A549 (cell line): ENCODE data around the gene OMP.

Experiments used
- CHD4 ChIP-seq: fragments of 200-600 bp; sonication (generic); IDR thresholded peaks from 2 replicates; pipeline ENCODE4 v1.6.1; 2016; ENCODE audit warnings: antibody characterized with exemption, mild to moderate bottlenecking, borderline replicate concordance
- FOXS1 ChIP-seq: fragments of 250-450 bp; sonication (Bioruptor Pico); IDR thresholded peaks from 2 replicates; pipeline ENCODE4 v1.5.0; 2020; ENCODE audit warnings: mild to moderate bottlenecking, moderate library complexity
- JUNB ChIP-seq: fragments of >200 bp; sonication (Bioruptor Twin); formaldehyde crosslinking; IDR thresholded peaks from 2 replicates; pipeline ENCODE4 v1.6.1; 2016
- MYC ChIP-seq: IDR thresholded peaks from 2 replicates; pipeline ENCODE4 v1.6.1; 2012; ENCODE audit warnings: mild to moderate bottlenecking, inconsistent platforms, low read length, improper control_type of control experiment, borderline replicate concordance
- POLR2A ChIP-seq: IDR thresholded peaks from 2 replicates; pipeline ENCODE4 v1.6.1; 2012; ENCODE audit warnings: mild to moderate bottlenecking, low read length
- RCOR1 ChIP-seq: fragments of 150-350 bp; IDR thresholded peaks from 2 replicates; pipeline ENCODE4 v1.6.1; 2014; ENCODE audit warnings: antibody characterized with exemption, low read length, low read depth
- TF ChIP-seq, protein P1 (sequence below): fragments of 200-600 bp; sonication (generic); IDR thresholded peaks from 2 replicates; pipeline ENCODE4 v1.6.1; 2016; ENCODE audit warnings: antibody characterized with exemption, mild to moderate bottlenecking, moderate library complexity
- TF ChIP-seq, protein P2 (sequence below): fragments of >200 bp; sonication (Bioruptor Twin); formaldehyde crosslinking; IDR thresholded peaks from 3 replicates; pipeline ENCODE4 v1.5.1; 2016
- TF ChIP-seq, protein P3 (sequence below): IDR thresholded peaks from 2 replicates; pipeline ENCODE4 v1.6.1; 2012; ENCODE audit warnings: low read depth, borderline replicate concordance

DNA sequence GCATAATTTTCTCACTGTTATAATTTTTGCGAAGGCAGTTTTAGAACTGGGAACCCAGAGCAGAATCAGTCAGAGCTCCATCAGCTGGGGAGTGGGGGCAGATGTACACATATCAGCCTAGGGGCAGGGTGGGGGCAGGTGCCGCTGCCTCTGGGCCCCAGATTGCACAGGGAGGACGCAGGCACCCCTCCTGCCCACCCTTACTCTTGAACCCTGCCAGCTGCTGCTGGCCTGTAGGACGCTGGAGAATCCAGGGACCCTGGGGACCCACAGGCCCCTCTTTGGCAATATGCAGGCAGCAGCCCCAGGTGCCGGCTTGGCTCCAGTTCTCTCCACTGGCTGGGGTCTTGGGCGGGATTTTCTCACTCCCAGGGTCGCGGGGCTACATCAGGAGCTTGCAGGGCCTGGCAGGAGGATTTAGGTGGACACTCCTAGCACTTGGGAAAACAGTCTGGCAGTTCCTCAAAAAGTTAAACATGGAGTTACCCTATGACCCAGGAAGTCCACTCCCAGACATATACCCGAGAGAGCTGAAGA lies 44.6 kb upstream of the OMP start:
- TF ChIP-seq, protein P1, sequence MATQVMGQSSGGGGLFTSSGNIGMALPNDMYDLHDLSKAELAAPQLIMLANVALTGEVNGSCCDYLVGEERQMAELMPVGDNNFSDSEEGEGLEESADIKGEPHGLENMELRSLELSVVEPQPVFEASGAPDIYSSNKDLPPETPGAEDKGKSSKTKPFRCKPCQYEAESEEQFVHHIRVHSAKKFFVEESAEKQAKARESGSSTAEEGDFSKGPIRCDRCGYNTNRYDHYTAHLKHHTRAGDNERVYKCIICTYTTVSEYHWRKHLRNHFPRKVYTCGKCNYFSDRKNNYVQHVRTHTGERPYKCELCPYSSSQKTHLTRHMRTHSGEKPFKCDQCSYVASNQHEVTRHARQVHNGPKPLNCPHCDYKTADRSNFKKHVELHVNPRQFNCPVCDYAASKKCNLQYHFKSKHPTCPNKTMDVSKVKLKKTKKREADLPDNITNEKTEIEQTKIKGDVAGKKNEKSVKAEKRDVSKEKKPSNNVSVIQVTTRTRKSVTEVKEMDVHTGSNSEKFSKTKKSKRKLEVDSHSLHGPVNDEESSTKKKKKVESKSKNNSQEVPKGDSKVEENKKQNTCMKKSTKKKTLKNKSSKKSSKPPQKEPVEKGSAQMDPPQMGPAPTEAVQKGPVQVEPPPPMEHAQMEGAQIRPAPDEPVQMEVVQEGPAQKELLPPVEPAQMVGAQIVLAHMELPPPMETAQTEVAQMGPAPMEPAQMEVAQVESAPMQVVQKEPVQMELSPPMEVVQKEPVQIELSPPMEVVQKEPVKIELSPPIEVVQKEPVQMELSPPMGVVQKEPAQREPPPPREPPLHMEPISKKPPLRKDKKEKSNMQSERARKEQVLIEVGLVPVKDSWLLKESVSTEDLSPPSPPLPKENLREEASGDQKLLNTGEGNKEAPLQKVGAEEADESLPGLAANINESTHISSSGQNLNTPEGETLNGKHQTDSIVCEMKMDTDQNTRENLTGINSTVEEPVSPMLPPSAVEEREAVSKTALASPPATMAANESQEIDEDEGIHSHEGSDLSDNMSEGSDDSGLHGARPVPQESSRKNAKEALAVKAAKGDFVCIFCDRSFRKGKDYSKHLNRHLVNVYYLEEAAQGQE: no peak
- TF ChIP-seq, protein P2, sequence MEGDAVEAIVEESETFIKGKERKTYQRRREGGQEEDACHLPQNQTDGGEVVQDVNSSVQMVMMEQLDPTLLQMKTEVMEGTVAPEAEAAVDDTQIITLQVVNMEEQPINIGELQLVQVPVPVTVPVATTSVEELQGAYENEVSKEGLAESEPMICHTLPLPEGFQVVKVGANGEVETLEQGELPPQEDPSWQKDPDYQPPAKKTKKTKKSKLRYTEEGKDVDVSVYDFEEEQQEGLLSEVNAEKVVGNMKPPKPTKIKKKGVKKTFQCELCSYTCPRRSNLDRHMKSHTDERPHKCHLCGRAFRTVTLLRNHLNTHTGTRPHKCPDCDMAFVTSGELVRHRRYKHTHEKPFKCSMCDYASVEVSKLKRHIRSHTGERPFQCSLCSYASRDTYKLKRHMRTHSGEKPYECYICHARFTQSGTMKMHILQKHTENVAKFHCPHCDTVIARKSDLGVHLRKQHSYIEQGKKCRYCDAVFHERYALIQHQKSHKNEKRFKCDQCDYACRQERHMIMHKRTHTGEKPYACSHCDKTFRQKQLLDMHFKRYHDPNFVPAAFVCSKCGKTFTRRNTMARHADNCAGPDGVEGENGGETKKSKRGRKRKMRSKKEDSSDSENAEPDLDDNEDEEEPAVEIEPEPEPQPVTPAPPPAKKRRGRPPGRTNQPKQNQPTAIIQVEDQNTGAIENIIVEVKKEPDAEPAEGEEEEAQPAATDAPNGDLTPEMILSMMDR: no peak
- TF ChIP-seq, protein P3, sequence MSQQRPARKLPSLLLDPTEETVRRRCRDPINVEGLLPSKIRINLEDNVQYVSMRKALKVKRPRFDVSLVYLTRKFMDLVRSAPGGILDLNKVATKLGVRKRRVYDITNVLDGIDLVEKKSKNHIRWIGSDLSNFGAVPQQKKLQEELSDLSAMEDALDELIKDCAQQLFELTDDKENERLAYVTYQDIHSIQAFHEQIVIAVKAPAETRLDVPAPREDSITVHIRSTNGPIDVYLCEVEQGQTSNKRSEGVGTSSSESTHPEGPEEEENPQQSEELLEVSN: no peak
- TF ChIP-seq POLR2A: no peak
- TF ChIP-seq RCOR1: no peak
- no peak for TF ChIP-seq CHD4
- TF ChIP-seq MYC: no peak
- no peak for TF ChIP-seq JUNB
- TF ChIP-seq FOXS1 (CRISPR knock-in tag): no peak
